HepG2 (cell line): ENCODE data around the gene MBLAC2. TPM values are rescaled to one million over a fixed set of nuclear protein-coding genes. Genes with fewer than 3 reads are reported as not detected.
A peak's percentile ranks its signal among the peaks of the same experiment; 100 is the strongest.

Experiments used
- CEBPB ChIP-seq: IDR thresholded peaks from 2 replicates; pipeline ENCODE4 v1.6.1; 2011; ENCODE audit warnings: low read depth, low read length, improper control_type of control experiment, borderline replicate concordance
- CSRNP1 ChIP-seq: sonication (generic); formaldehyde crosslinking; IDR thresholded peaks from 2 replicates; pipeline ENCODE4 v1.8.1; 2023; ENCODE audit warnings: mild to moderate bottlenecking, missing genetic modification reagents
- DDIT3 ChIP-seq: sonication (generic); formaldehyde crosslinking; IDR thresholded peaks from 2 replicates; pipeline ENCODE4 v1.4.0; 2020; ENCODE audit warnings: mild to moderate bottlenecking, missing genetic modification reagents
- FOXO1 ChIP-seq: sonication (generic); formaldehyde crosslinking; IDR thresholded peaks from 2 replicates; pipeline ENCODE4 v1.4.0; 2020; ENCODE audit warnings: missing genetic modification reagents
- KLF6 ChIP-seq: IDR thresholded peaks from 2 replicates; pipeline ENCODE4 v1.8.0; 2016; ENCODE audit warnings: missing biosample characterization, missing genetic modification reagents
- NFKB2 ChIP-seq: sonication (generic); formaldehyde crosslinking; IDR thresholded peaks from 2 replicates; pipeline ENCODE4 v1.4.0; 2020; ENCODE audit warnings: missing genetic modification reagents, borderline replicate concordance
- POLR2A ChIP-seq, 2 experiments: IDR thresholded peaks; 2 replicates each; pipeline ENCODE4 v1.6.1; 2011; ENCODE audit warnings: low read depth in 2 of 2, low read length in 2 of 2, mild to moderate bottlenecking in 1 of 2, moderate library complexity in 1 of 2; ENCODE audit not compliant: insufficient read depth in 1 of 2
- SIX1 ChIP-seq: sonication (generic); formaldehyde crosslinking; IDR thresholded peaks from 2 replicates; pipeline ENCODE4 v1.4.0; 2020; ENCODE audit warnings: missing genetic modification reagents, borderline replicate concordance
- TERF1 ChIP-seq: sonication (generic); formaldehyde crosslinking; IDR thresholded peaks from 2 replicates; pipeline ENCODE4 v1.8.0; 2022; ENCODE audit warnings: mild to moderate bottlenecking, missing genetic modification reagents, moderate library complexity
- ZBED4 ChIP-seq: sonication (generic); formaldehyde crosslinking; IDR thresholded peaks from 2 replicates; pipeline ENCODE4 v1.4.0; 2020; ENCODE audit warnings: missing genetic modification reagents, borderline replicate concordance
- ZBTB37 ChIP-seq: sonication (generic); formaldehyde crosslinking; IDR thresholded peaks from 2 replicates; pipeline ENCODE4 v1.4.0; 2020; ENCODE audit warnings: mild to moderate bottlenecking, missing genetic modification reagents
- ZNF275 ChIP-seq: sonication (generic); formaldehyde crosslinking; IDR thresholded peaks from 2 replicates; pipeline ENCODE4 v1.8.0; 2022; ENCODE audit warnings: missing genetic modification reagents, mild to moderate bottlenecking, inconsistent platforms, borderline replicate concordance
- ZNF329 ChIP-seq: sonication (generic); formaldehyde crosslinking; IDR thresholded peaks from 2 replicates; pipeline ENCODE4 v1.9.0; 2021; ENCODE audit warnings: low read depth, mild to moderate bottlenecking, missing genetic modification reagents
- ZNF704 ChIP-seq: sonication (generic); formaldehyde crosslinking; IDR thresholded peaks from 2 replicates; pipeline ENCODE4 v1.8.1; 2023; ENCODE audit warnings: mild to moderate bottlenecking, inconsistent platforms, moderate library complexity, missing genetic modification reagents, borderline replicate concordance
- ZNF784 ChIP-seq: sonication (generic); formaldehyde crosslinking; IDR thresholded peaks from 2 replicates; pipeline ENCODE4 v1.5.1; 2020; ENCODE audit warnings: missing genetic modification reagents, mild to moderate bottlenecking, borderline replicate concordance
- polyA plus RNA-seq, 8 experiments: library from polyadenylated mRNA; depleted of rRNA in 3 of 8; stranded (reverse) in 7 of 8; unstranded in 1 of 8; fragments of >200 nt; fragmentation: Illumina TruSeq in 4 of 8; extraction: Trizol in 4 of 8; gene quantifications; 2 replicates each; pipeline versions ENCODE4 v1.2.1 to v1.2.3, GENCODE V29; 2011 to 2016; ENCODE audit warnings: low read depth in 4 of 8, missing spikeins in 1 of 8, mixed read lengths in 1 of 8; ENCODE audit not compliant: insufficient read depth in 1 of 8
- total RNA-seq, 5 experiments: library from RNA; depleted of rRNA; stranded (reverse); fragments of >200 nt; fragmentation: Illumina TruSeq; extraction: Trizol; gene quantifications; 2 replicates each; pipeline ENCODE4 v1.2.3, GENCODE V29; 2016; ENCODE audit warnings: low read depth in 1 of 5

The MBLAC2 gene
- total and polyA plus RNA-seq, 2 of the 13 experiments (the other 11 are each of a cell fraction or from before 2014, with no cell fraction given), result 2.9 to 4.1 TPM

- no peak for TF ChIP-seq ZNF784 (CRISPR knock-in tag)
- TF ChIP-seq ZNF275 (CRISPR knock-in tag), result no peak
- peak; percentile 35; the same call in 1 of the 2 replicates for TF ChIP-seq ZNF329 (CRISPR knock-in tag)
- TF ChIP-seq ZBED4 (CRISPR knock-in tag), result no peak
- no peak; the same call in 1 of the 2 replicates for TF ChIP-seq ZBTB37 (CRISPR knock-in tag)
- no peak for TF ChIP-seq KLF6 (CRISPR knock-in tag)
- TF ChIP-seq CEBPB, result no peak
- no peak for TF ChIP-seq SIX1 (CRISPR knock-in tag)
- TF ChIP-seq DDIT3, result no peak
- peak; percentile 42; the same call in 1 of the 2 replicates for TF ChIP-seq NFKB2
- TF ChIP-seq TERF1 (CRISPR knock-in tag), result no peak
- peak; percentile 47 for TF ChIP-seq ZNF704 (CRISPR knock-in tag)
- TF ChIP-seq POLR2A (IDR thresholded peaks at IDR 0.05; ENCODE audit: insufficient read depth in 1 of 2, low read depth in 2 of 2, low read length in 2 of 2), result no peak
- 0 out of 2 replicates have a peak, but pooled peaks have one; percentile 5 for TF ChIP-seq FOXO1 (CRISPR knock-in tag)
- TF ChIP-seq CSRNP1 (CRISPR knock-in tag), result 0 out of 2 replicates have a peak, but pooled peaks have one; percentile 14
These were observed 956 bp downstream of the MBLAC2 start (continued) for GRCh38 chr5:90473396-90474234.
